HCT116 (cell line): ENCODE measurements around the gene TNFSF11.

Experiments
- EZH2 ChIP-seq: fragments of 200-600 bp; sonication (generic); IDR thresholded peaks from 2 replicates; pipeline ENCODE4 v1.6.1; 2017; ENCODE audit warnings: antibody characterized with exemption, mixed run types
- POLR2A ChIP-seq: IDR thresholded peaks from 2 replicates; pipeline ENCODE4 v1.7.0; 2011; ENCODE audit warnings: borderline replicate concordance; ENCODE audit not compliant: insufficient read depth, insufficient read length; ENCODE audit errors: extremely low read depth
- RAD21 ChIP-seq: IDR thresholded peaks from 2 replicates; pipeline ENCODE4 v1.6.1; 2012; ENCODE audit warnings: low read depth, mild to moderate bottlenecking
- TF ChIP-seq, protein P1 (sequence below): IDR thresholded peaks from 2 replicates; pipeline ENCODE4 v1.6.1; 2012
- TF ChIP-seq, protein P2 (sequence below), 3 experiments: fragments of 200-600 bp in 1 of 3; sonication (generic) in 1 of 3; IDR thresholded peaks in 2 of 3; conservative IDR thresholded peaks in 1 of 3; 2 replicates each; pipeline ENCODE4 v1.5.1; 2012 to 2017; ENCODE audit warnings: low read depth in 2 of 3, low read length in 2 of 3, antibody characterized with exemption in 1 of 3, borderline replicate concordance in 1 of 3, control low read depth in 1 of 3, mild to moderate bottlenecking in 1 of 3, mixed read lengths in 1 of 3, mixed run types in 1 of 3, moderate library complexity in 1 of 3; ENCODE audit not compliant: insufficient read depth in 1 of 3

DNA sequence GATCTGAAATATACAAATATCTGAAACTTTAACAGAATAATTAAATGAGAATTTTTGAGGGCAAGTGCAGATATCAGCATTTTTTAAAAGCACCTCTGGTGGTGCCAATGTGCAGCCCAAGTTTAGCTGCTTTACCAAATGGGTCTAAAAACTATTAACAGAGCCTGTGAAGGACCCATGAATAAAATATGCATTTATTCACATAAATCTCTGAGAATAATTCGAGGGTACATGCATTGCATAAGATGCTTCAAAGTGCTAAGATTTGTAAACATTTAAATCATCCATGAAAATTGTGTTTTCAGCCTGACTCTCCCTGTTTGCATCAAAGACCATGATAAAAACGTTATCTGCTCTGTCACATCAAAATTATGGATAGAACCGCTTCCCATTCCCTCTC, 47.1 kb upstream of the TNFSF11 start:
- TF ChIP-seq POLR2A: no peak
- TF ChIP-seq, protein P1, sequence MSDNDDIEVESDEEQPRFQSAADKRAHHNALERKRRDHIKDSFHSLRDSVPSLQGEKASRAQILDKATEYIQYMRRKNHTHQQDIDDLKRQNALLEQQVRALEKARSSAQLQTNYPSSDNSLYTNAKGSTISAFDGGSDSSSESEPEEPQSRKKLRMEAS: no peak
- TF ChIP-seq, protein P2, sequence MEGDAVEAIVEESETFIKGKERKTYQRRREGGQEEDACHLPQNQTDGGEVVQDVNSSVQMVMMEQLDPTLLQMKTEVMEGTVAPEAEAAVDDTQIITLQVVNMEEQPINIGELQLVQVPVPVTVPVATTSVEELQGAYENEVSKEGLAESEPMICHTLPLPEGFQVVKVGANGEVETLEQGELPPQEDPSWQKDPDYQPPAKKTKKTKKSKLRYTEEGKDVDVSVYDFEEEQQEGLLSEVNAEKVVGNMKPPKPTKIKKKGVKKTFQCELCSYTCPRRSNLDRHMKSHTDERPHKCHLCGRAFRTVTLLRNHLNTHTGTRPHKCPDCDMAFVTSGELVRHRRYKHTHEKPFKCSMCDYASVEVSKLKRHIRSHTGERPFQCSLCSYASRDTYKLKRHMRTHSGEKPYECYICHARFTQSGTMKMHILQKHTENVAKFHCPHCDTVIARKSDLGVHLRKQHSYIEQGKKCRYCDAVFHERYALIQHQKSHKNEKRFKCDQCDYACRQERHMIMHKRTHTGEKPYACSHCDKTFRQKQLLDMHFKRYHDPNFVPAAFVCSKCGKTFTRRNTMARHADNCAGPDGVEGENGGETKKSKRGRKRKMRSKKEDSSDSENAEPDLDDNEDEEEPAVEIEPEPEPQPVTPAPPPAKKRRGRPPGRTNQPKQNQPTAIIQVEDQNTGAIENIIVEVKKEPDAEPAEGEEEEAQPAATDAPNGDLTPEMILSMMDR (IDR thresholded peaks at IDR 0.05 in 2 of 3, conservative IDR thresholded peaks at IDR 0.05 in 1 of 3; ENCODE audit: borderline replicate concordance in 1 of 3, insufficient read depth in 1 of 3, low read depth in 2 of 3, low read length in 2 of 3): no peak
- TF ChIP-seq RAD21: no peak
- TF ChIP-seq EZH2: no peak
